Karpas-422 (cell line): ENCODE results near the gene IRX2. TPM values are rescaled to one million over a fixed set of nuclear protein-coding genes. Genes with fewer than 3 reads are reported as not detected.

Experiments used
- DNase-seq: peaks from one replicate; pipeline ENCODE4 v3.0.0-alpha.2; 2015
- H2AFZ ChIP-seq: fragments of 200-600 bp; sonication (generic); 2 replicates; pipeline ENCODE4 v1.6.1; 2014; ENCODE audit warnings: antibody characterized with exemption, low read length, mixed read lengths
- H3K27ac ChIP-seq: fragments of 200-600 bp; sonication (generic); 2 replicates; pipeline ENCODE4 v1.5.1; 2014; ENCODE audit warnings: mild to moderate bottlenecking, low read length, moderate library complexity
- H3K27me3 ChIP-seq: fragments of 200-600 bp; sonication (generic); 2 replicates; pipeline ENCODE4 v1.6.1; 2014; ENCODE audit warnings: low read length, mixed read lengths
- H3K36me3 ChIP-seq: fragments of 200-600 bp; sonication (generic); 2 replicates; pipeline ENCODE4 v1.6.1; 2014; ENCODE audit warnings: low read length, mixed read lengths; ENCODE audit not compliant: insufficient read depth
- H3K4me1 ChIP-seq: fragments of 200-600 bp; sonication (generic); 2 replicates; pipeline ENCODE4 v1.6.1; 2014; ENCODE audit warnings: mild to moderate bottlenecking, low read length, mixed read lengths
- H3K4me2 ChIP-seq: fragments of 200-600 bp; sonication (generic); 2 replicates; pipeline ENCODE4 v1.6.1; 2014; ENCODE audit warnings: low read length, low read depth, mild to moderate bottlenecking; ENCODE audit not compliant: poor library complexity, severe bottlenecking
- H3K4me3 ChIP-seq: fragments of 200-600 bp; sonication (generic); 2 replicates; pipeline ENCODE4 v1.5.1; 2014; ENCODE audit warnings: mild to moderate bottlenecking, antibody characterized with exemption, low read length, mixed read lengths
- H3K79me2 ChIP-seq: fragments of 200-600 bp; sonication (generic); 2 replicates; pipeline ENCODE4 v1.6.1; 2014; ENCODE audit warnings: mild to moderate bottlenecking, low read length, mixed read lengths
- H3K9ac ChIP-seq: fragments of 200-600 bp; sonication (generic); 2 replicates; pipeline ENCODE4 v1.6.0; 2014; ENCODE audit warnings: low read length
- H3K9me2 ChIP-seq: fragments of 200-600 bp; sonication (generic), shearing (Covaris generic); replicated peaks from 2 replicates; pipeline ENCODE4 v1.6.0; 2014; ENCODE audit warnings: mild to moderate bottlenecking, low read length, moderate library complexity; ENCODE audit not compliant: insufficient read depth
- H3K9me3 ChIP-seq: fragments of 300-700, 200-600 bp; sonication (generic); 2 replicates; pipeline ENCODE4 v1.6.1; 2014; ENCODE audit warnings: low read length, mixed read lengths
- H4K20me1 ChIP-seq: fragments of 200-600 bp; sonication (generic); 2 replicates; pipeline ENCODE4 v1.6.1; 2014; ENCODE audit warnings: mild to moderate bottlenecking, antibody characterized with exemption, low read length, low read depth; ENCODE audit not compliant: insufficient read depth
- total RNA-seq: library from RNA; depleted of rRNA; stranded (reverse); fragments of >200 nt; shearing (Covaris generic); gene quantifications from 2 replicates; pipeline ENCODE4 v1.2.3, GENCODE V29; 2014; ENCODE audit warnings: low replicate concordance

The IRX2 gene
- total RNA-seq, 1 experiment from 2014 or later, result not detected

DNA sequence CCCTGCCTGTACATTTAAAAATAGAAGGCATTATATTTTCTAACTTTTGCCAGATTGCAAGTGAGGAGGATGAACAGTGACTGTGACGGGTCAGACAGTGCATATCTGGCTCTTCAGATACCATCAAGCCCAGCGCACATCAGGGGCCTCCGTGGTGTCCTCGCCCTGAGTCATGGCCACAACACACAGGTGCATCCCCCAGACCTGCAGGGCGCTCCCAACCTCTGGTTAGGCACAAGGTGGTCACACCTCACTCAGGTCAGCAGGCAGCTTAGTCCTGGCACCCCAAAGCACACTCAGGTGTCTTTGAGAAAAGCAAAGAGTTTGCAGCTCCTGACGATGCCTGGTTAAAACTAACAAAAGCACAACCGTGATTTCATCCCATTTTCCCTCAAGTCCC, 28.6 kb downstream of the IRX2 start:
- Histone ChIP-seq H3K9me3 (peaks cover 6% of the 10 kb centered on the region; the same call in 1 of the 2 replicates), H3K79me2 (no peaks in the 10 kb centered on the region), H3K27ac (no peak overlapping the region), H3K9me2 (no peaks in the 10 kb centered on the region), H4K20me1 (no peaks in the 10 kb centered on the region), H3K36me3 (no peaks in the 10 kb centered on the region), H3K4me1 (no peaks in the 10 kb centered on the region), H3K4me3 (no peak overlapping the region), H3K9ac (no peak overlapping the region), H3K27me3 (no peaks in the 10 kb centered on the region), H2AFZ (no peak overlapping the region), H3K4me2 (no peak overlapping the region)
- DNase-seq, result no peak

GRCh38 chr5:2721385-2722138, 29.9 kb downstream of the IRX2 start:
- Histone ChIP-seq H3K9me3 (peaks cover 6% of the 10 kb centered on the region; the same call in 1 of the 2 replicates), H3K9me2 (no peaks in the 10 kb centered on the region), H3K27ac (no peak overlapping the region), H3K36me3 (no peaks in the 10 kb centered on the region), H3K4me3 (no peak overlapping the region), H4K20me1 (no peaks in the 10 kb centered on the region), H3K27me3 (no peaks in the 10 kb centered on the region), H3K4me1 (no peaks in the 10 kb centered on the region), H2AFZ (no peak overlapping the region), H3K79me2 (no peaks in the 10 kb centered on the region), H3K9ac (no peak overlapping the region), H3K4me2 (no peak overlapping the region)
- DNase-seq, result no peak

DNA sequence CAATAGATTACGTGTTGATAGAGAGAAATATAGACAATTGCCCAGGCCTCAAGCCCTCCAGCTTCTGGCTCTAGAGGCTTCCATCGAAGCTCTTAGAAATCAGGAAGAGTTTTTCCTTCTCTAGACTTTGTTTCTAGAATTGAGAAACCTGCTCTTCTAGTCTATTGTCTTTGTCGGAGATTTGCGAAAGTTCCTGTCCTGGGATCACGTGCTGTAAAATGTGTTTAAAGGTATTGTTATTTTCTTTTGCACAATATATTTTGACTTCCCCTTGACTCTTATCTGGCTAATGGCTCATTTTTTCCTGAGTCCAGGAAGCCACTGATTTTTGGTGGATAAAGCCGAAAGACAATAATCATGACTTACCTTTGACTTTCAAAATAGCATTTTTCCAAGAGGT, 32.1 kb downstream of the IRX2 start:
- no peak overlapping the region for H3K27ac ChIP-seq
- no peaks in the 10 kb centered on the region for H3K79me2 ChIP-seq
- H3K36me3 ChIP-seq, result no peaks in the 10 kb centered on the region
- DNase-seq, result no peak
- no peak overlapping the region for H3K4me3 ChIP-seq
- H3K9ac ChIP-seq, result no peak overlapping the region
- no peaks in the 10 kb centered on the region for H3K9me2 ChIP-seq
- H2AFZ ChIP-seq, result no peak overlapping the region
- no peaks in the 10 kb centered on the region for H3K27me3 ChIP-seq
- H4K20me1 ChIP-seq, result no peaks in the 10 kb centered on the region
- no peaks in the 10 kb centered on the region for H3K4me1 ChIP-seq
- H3K4me2 ChIP-seq, result no peak overlapping the region
- H3K9me3 ChIP-seq, result peaks cover 6% of the 10 kb centered on the region; the same call in 1 of the 2 replicates

GRCh38 chr5:2718115-2718514, 33.4 kb downstream of the IRX2 start:
- H3K9me3 ChIP-seq, result peaks cover 6% of the 10 kb centered on the region; the same call in 1 of the 2 replicates
- H3K4me1 ChIP-seq, result no peaks in the 10 kb centered on the region
- no peaks in the 10 kb centered on the region for H3K9me2 ChIP-seq
- no peak overlapping the region for H2AFZ ChIP-seq
- H3K9ac ChIP-seq, result no peak overlapping the region
- no peak for DNase-seq
- H3K27ac ChIP-seq, result no peak overlapping the region
- H3K4me3 ChIP-seq, result no peak overlapping the region
- H3K79me2 ChIP-seq, result no peaks in the 10 kb centered on the region
- H4K20me1 ChIP-seq, result no peaks in the 10 kb centered on the region
- no peaks in the 10 kb centered on the region for H3K36me3 ChIP-seq
- H3K27me3 ChIP-seq, result no peaks in the 10 kb centered on the region
- no peak overlapping the region for H3K4me2 ChIP-seq

GRCh38 chr5:2715856-2716255, 35.6 kb downstream of the IRX2 start:
- peaks cover 2% of the 10 kb centered on the region; the same call in 1 of the 2 replicates for H3K9me3 ChIP-seq
- H3K36me3 ChIP-seq, result no peaks in the 10 kb centered on the region
- H2AFZ ChIP-seq, result no peak overlapping the region
- no peak overlapping the region for H3K4me3 ChIP-seq
- no peaks in the 10 kb centered on the region for H3K79me2 ChIP-seq
- DNase-seq, result no peak
- no peaks in the 10 kb centered on the region for H4K20me1 ChIP-seq
- H3K9me2 ChIP-seq, result no peaks in the 10 kb centered on the region
- H3K27ac ChIP-seq, result no peak overlapping the region
- no peaks in the 10 kb centered on the region for H3K27me3 ChIP-seq
- H3K4me1 ChIP-seq, result no peaks in the 10 kb centered on the region
- no peak overlapping the region for H3K9ac ChIP-seq
- no peak overlapping the region for H3K4me2 ChIP-seq

DNA sequence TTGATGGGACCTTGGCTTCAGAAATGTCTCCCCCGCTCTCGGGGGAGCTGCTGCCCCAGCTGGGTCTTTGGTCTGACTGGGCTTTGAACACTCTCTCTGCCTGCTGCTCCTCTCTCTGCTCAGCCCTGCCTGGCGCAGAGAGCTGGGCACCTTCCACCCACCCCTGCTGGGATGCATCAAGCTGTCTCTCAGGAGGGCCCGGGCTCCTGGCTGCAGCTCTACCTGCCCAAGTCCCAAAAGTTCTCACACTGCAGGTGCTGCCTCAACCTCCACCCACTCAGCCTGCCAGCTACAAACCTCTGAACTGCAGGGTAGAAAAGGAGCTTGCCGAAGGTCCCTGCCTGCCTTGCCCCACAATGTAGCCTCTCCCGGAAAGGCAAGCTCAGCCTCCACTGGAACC, 36.7 kb downstream of the IRX2 start:
- Histone ChIP-seq H3K27me3 (no peaks in the 10 kb centered on the region), H3K9me2 (no peaks in the 10 kb centered on the region), H3K9me3 (peaks cover 2% of the 10 kb centered on the region; the same call in 1 of the 2 replicates), H4K20me1 (no peaks in the 10 kb centered on the region), H3K9ac (no peak overlapping the region), H3K36me3 (no peaks in the 10 kb centered on the region), H3K27ac (no peak overlapping the region), H3K79me2 (no peaks in the 10 kb centered on the region), H3K4me2 (no peak overlapping the region), H3K4me1 (no peaks in the 10 kb centered on the region), H2AFZ (no peak overlapping the region), H3K4me3 (no peak overlapping the region)
- no peak for DNase-seq

- H2AFZ ChIP-seq, result no peak overlapping the region
- no peak overlapping the region for H3K4me3 ChIP-seq
- H3K36me3 ChIP-seq, result no peaks in the 10 kb centered on the region
- H3K27ac ChIP-seq, result no peak overlapping the region
- H3K9ac ChIP-seq, result no peak overlapping the region
- DNase-seq, result no peak
- no peak overlapping the region for H3K4me2 ChIP-seq
- H3K27me3 ChIP-seq, result no peaks in the 10 kb centered on the region
- no peaks in the 10 kb centered on the region for H3K4me1 ChIP-seq
- H3K9me2 ChIP-seq, result no peaks in the 10 kb centered on the region
- no peaks in the 10 kb centered on the region; the same call in 1 of the 2 replicates for H3K9me3 ChIP-seq
- no peaks in the 10 kb centered on the region for H3K79me2 ChIP-seq
- H4K20me1 ChIP-seq, result no peaks in the 10 kb centered on the region
Measured at GRCh38 chr5:2714026-2714425, 37.5 kb downstream of the IRX2 start.

DNA sequence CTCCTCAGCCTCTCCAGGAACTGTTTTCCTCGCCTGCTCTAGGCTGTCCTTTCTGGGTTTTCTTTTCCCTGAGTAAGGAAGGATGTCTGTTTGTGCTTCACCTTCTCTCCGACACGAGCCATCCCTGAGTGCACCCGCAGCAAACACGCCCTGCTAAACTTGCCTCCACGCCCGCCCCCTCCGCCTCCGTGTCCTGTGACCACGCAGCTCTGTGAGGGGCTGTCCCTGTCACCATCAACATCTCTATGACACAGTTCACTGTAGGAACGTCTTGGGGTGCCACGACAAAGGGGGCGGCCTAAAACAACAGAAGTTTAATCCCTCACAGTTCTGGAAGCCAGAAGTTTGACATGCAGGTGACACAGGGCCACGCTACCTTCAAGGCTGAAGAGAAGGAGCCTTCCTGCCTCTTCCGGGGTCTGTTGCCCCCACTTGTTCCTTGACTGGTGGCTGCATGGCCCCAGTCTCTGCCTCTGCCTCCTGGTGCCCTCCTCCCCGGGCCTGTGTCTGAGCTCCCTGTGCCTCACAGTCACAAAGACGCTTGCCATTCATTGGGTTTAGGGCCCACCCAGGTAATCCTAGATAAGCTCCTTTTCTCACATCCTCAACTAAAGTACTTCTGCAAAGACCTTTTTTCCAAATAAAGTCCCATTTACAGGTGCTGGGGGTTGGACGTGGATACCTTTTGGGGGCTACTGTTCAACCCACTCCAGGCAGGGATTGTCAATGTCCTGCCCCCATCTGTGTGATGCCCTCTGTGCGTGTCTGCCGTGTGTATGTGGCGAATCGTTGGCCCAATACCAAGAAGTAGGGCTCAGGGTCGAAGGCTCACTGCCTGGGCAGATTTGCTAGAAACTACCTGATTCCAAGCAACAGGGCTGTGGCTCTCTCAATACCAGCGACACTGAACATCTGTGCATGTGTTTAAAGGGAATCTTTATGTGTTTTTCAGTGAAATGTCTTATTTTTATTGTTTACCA, 39.7 kb downstream of the IRX2 start:
- H3K79me2 ChIP-seq, result no peaks in the 10 kb centered on the region
- no peak overlapping the region for H3K4me2 ChIP-seq
- H3K9me2 ChIP-seq, result no peaks in the 10 kb centered on the region

More for the DNA sequence above, 39.7 kb downstream of the IRX2 start:
- H3K4me1 ChIP-seq, result no peaks in the 10 kb centered on the region
- H3K9me3 ChIP-seq, result no peaks in the 10 kb centered on the region; the same call in 1 of the 2 replicates
- no peaks in the 10 kb centered on the region for H3K27me3 ChIP-seq
- DNase-seq, result no peak
- H3K36me3 ChIP-seq, result no peaks in the 10 kb centered on the region
- H4K20me1 ChIP-seq, result no peaks in the 10 kb centered on the region
- no peak overlapping the region for H3K27ac ChIP-seq
- no peak overlapping the region for H2AFZ ChIP-seq
- no peak overlapping the region for H3K4me3 ChIP-seq
- no peak overlapping the region for H3K9ac ChIP-seq
